H1 (cell line): ENCODE data around the gene CTXN3. TPM values are rescaled to one million over a fixed set of nuclear protein-coding genes. Genes with fewer than 3 reads are reported as not detected.

Source experiments
- CTCF ChIA-PET: fragments of 300-600 bp; sonication (Branson Sonifier 250); formaldehyde crosslinking; loops from one replicate; lab custom pipeline; 2021; ENCODE audit not compliant: partially characterized antibody; lab: Charles Lee
- POLR2A ChIA-PET: fragments of 300-600 bp; sonication (Branson Sonifier 250); formaldehyde crosslinking; loops from one replicate; lab custom pipeline; 2021; ENCODE audit warnings: inconsistent platforms; ENCODE audit not compliant: partially characterized antibody; lab: Charles Lee
- DNase-seq, 2 experiments: peaks; one replicate each; pipeline versions ENCODE4 v3.0.0 to v3.0.0-alpha.2; 2010 to 2022; ENCODE audit warnings: low spot score in 2 of 2, low read depth in 1 of 2, mixed read lengths in 1 of 2
- FAIRE-seq: peaks from 2 replicates; lab custom pipeline; 2011; peaks lifted over from hg19 to GRCh38; lab: Jason Lieb, UNC
- H2AFZ ChIP-seq: 2 replicates; pipeline ENCODE4 v1.8.1; 2012; ENCODE audit warnings: low read length, inconsistent platforms
- H2AK5ac ChIP-seq: 2 replicates; pipeline ENCODE4 v1.6.1; 2013; ENCODE audit warnings: low read depth, low read length
- H2BK120ac ChIP-seq: replicated peaks from 2 replicates; pipeline ENCODE3; 2013; ENCODE audit warnings: low read depth, low read length, inconsistent platforms
- H2BK12ac ChIP-seq: 2 replicates; pipeline ENCODE4 v1.6.1; 2013; ENCODE audit warnings: low read depth, low read length
- H2BK15ac ChIP-seq: 2 replicates; pipeline ENCODE4 v1.6.1; 2013; ENCODE audit warnings: low read length
- H2BK20ac ChIP-seq: 2 replicates; pipeline ENCODE4 v1.6.1; 2013; ENCODE audit warnings: low read length
- H2BK5ac ChIP-seq: 2 replicates; pipeline ENCODE4 v1.6.1; 2013; ENCODE audit warnings: low read depth, low read length
- H3K14ac ChIP-seq: 2 replicates; pipeline ENCODE4 v1.6.1; 2013; ENCODE audit warnings: inconsistent platforms; ENCODE audit not compliant: insufficient read length
- H3K18ac ChIP-seq: 2 replicates; pipeline ENCODE4 v1.6.1; 2013; ENCODE audit warnings: low read length; ENCODE audit errors: extremely low read depth
- H3K23ac ChIP-seq: 2 replicates; pipeline ENCODE4 v1.6.1; 2013; ENCODE audit warnings: inconsistent platforms; ENCODE audit not compliant: insufficient read length
- H3K23me2 ChIP-seq: 2 replicates; pipeline ENCODE4 v1.6.1; 2013; ENCODE audit warnings: low read depth, low read length
- H3K27ac ChIP-seq: 2 replicates; pipeline ENCODE4 v1.6.1; 2011; ENCODE audit warnings: low read depth, low read length, inconsistent platforms
- H3K27me3 ChIP-seq, 4 experiments: replicated peaks in 1 of 4; 1 replicate in 1 of 4; 2 replicates in 3 of 4; pipeline versions ENCODE4 v1.6.1 to v1.8.1; 2011 to 2013; ENCODE audit warnings: low read length in 3 of 4, mild to moderate bottlenecking in 3 of 4, inconsistent platforms in 2 of 4, mixed read lengths in 2 of 4, moderate library complexity in 1 of 4; ENCODE audit not compliant: control insufficient read depth in 3 of 4, insufficient read depth in 3 of 4; ENCODE audit errors: extremely low read depth in 1 of 4
- H3K36me3 ChIP-seq, 4 experiments: 2 replicates each; pipeline versions ENCODE4 v1.6.1 to v1.8.1; 2011 to 2013; ENCODE audit warnings: mild to moderate bottlenecking in 4 of 4, low read length in 3 of 4, moderate library complexity in 2 of 4, control low read depth in 1 of 4, inconsistent platforms in 1 of 4; ENCODE audit not compliant: insufficient read depth in 4 of 4, control insufficient read depth in 2 of 4
- H3K4ac ChIP-seq: replicated peaks from 2 replicates; pipeline ENCODE3; 2013; ENCODE audit warnings: low read length, low read depth, mixed read lengths, inconsistent platforms; ENCODE audit not compliant: insufficient read length
- H3K4me1 ChIP-seq, 4 experiments: replicated peaks in 1 of 4; 1 replicate in 1 of 4; 2 replicates in 3 of 4; pipeline versions ENCODE4 v1.6.1 to v1.8.1; 2011 to 2013; ENCODE audit warnings: low read length in 3 of 4, inconsistent platforms in 2 of 4, mixed read lengths in 1 of 4; ENCODE audit not compliant: insufficient read depth in 4 of 4, control insufficient read depth in 3 of 4
- H3K4me2 ChIP-seq, 2 experiments: 2 replicates each; pipeline versions ENCODE4 v1.6.1 to v1.8.1; 2011 to 2013; ENCODE audit warnings: low read depth in 2 of 2, low read length in 2 of 2, control low read depth in 1 of 2, inconsistent platforms in 1 of 2, mild to moderate bottlenecking in 1 of 2; ENCODE audit not compliant: insufficient read depth in 1 of 2
- H3K4me3 ChIP-seq, 4 experiments: fragments of 200-600, 300-600 bp in 1 of 4; sonication (generic), shearing (Covaris generic), sonication (Bioruptor Twin) in 1 of 4; 2 replicates each; pipeline versions ENCODE4 v1.5.1 to v1.8.1; 2011 to 2016; ENCODE audit warnings: low read length in 4 of 4, low read depth in 3 of 4, control low read depth in 2 of 4, inconsistent platforms in 2 of 4, mild to moderate bottlenecking in 2 of 4, mixed read lengths in 1 of 4, moderate library complexity in 1 of 4; ENCODE audit not compliant: insufficient read depth in 2 of 4; ENCODE audit errors: extremely low read depth in 1 of 4
- H3K56ac ChIP-seq: replicated peaks from 2 replicates; pipeline ENCODE3; 2013; ENCODE audit warnings: low read depth, mild to moderate bottlenecking, mixed read lengths, low read length, inconsistent platforms; ENCODE audit not compliant: insufficient read length
- H3K79me1 ChIP-seq: 2 replicates; pipeline ENCODE4 v1.6.1; 2013; ENCODE audit warnings: low read depth, low read length, control low read depth
- H3K79me2 ChIP-seq, 2 experiments: 2 replicates each; pipeline versions ENCODE4 v1.6.1 to v1.8.1; 2012 to 2013; ENCODE audit warnings: low read length in 2 of 2, mild to moderate bottlenecking in 2 of 2, inconsistent platforms in 1 of 2; ENCODE audit not compliant: insufficient read depth in 2 of 2, control insufficient read depth in 1 of 2
- H3K9ac ChIP-seq, 4 experiments: replicated peaks in 1 of 4; 1 replicate in 1 of 4; 2 replicates in 3 of 4; pipeline versions ENCODE4 v1.6.1 to v1.8.1; 2011 to 2013; ENCODE audit warnings: low read depth in 3 of 4, low read length in 3 of 4, control low read depth in 2 of 4, mild to moderate bottlenecking in 2 of 4, moderate library complexity in 2 of 4, inconsistent platforms in 1 of 4; ENCODE audit errors: extremely low read depth in 1 of 4
- H3K9me3 ChIP-seq, 2 experiments: 2 replicates each; pipeline versions ENCODE4 v1.6.1 to v1.8.1; 2012 to 2013; ENCODE audit warnings: mild to moderate bottlenecking in 2 of 2, moderate library complexity in 2 of 2, control low read depth in 1 of 2, inconsistent platforms in 1 of 2, low read depth in 1 of 2, low read length in 1 of 2, mixed read lengths in 1 of 2; ENCODE audit not compliant: insufficient read depth in 2 of 2
- H4K20me1 ChIP-seq, 2 experiments: replicated peaks in 1 of 2; 2 replicates each; pipeline versions ENCODE3 to v1.8.1; 2011 to 2013; ENCODE audit warnings: inconsistent platforms in 2 of 2, low read length in 2 of 2, mild to moderate bottlenecking in 1 of 2; ENCODE audit not compliant: insufficient read depth in 2 of 2, control insufficient read depth in 1 of 2
- H4K5ac ChIP-seq: 2 replicates; pipeline ENCODE4 v1.6.1; 2013; ENCODE audit warnings: low read length, low read depth, mixed read lengths, inconsistent platforms; ENCODE audit not compliant: insufficient read length
- H4K8ac ChIP-seq: 2 replicates; pipeline ENCODE4 v1.8.0; 2013; ENCODE audit warnings: mild to moderate bottlenecking, moderate library complexity, low read length, inconsistent platforms; ENCODE audit not compliant: insufficient read depth; ENCODE audit errors: extremely low read depth
- H4K91ac ChIP-seq: replicated peaks from 2 replicates; pipeline ENCODE3; 2013; ENCODE audit warnings: low read length, mixed read lengths, inconsistent platforms; ENCODE audit not compliant: insufficient read length
- BACH1 ChIP-seq: IDR thresholded peaks from 2 replicates; pipeline ENCODE4 v1.6.1; 2012; ENCODE audit warnings: low read length, improper control_type of control experiment
- BCL11A ChIP-seq, 2 experiments: IDR thresholded peaks; one replicate each; pipeline ENCODE4 v1.6.1; 2011; ENCODE audit warnings: low read depth in 2 of 2, low read length in 2 of 2, mild to moderate bottlenecking in 2 of 2
- CREB1 ChIP-seq: IDR thresholded peaks from 2 replicates; pipeline ENCODE4 v1.6.1; 2012; ENCODE audit warnings: inconsistent platforms
- EP300 ChIP-seq, 2 experiments: IDR thresholded peaks; 1 replicate in 1 of 2; 2 replicates in 1 of 2; pipeline ENCODE4 v1.6.1; 2011 to 2012; ENCODE audit warnings: low read depth in 2 of 2, low read length in 2 of 2, mild to moderate bottlenecking in 2 of 2, borderline replicate concordance in 1 of 2, inconsistent platforms in 1 of 2, moderate library complexity in 1 of 2
- FOSL1 ChIP-seq: IDR thresholded peaks from 2 replicates; pipeline ENCODE4 v1.6.1; 2011; ENCODE audit warnings: mild to moderate bottlenecking, low read depth, low read length, moderate library complexity; ENCODE audit not compliant: insufficient read depth
- KDM1A ChIP-seq: fragments of 200-600, 300-600 bp; sonication (generic); IDR thresholded peaks from 2 replicates; pipeline ENCODE4 v1.7.1; 2016; ENCODE audit warnings: mild to moderate bottlenecking, low read length, borderline replicate concordance
- NANOG ChIP-seq: IDR thresholded peaks from 2 replicates; pipeline ENCODE4 v1.6.1; 2011; ENCODE audit warnings: low read length, low read depth, mild to moderate bottlenecking, inconsistent platforms; ENCODE audit not compliant: insufficient read depth, poor library complexity, severe bottlenecking
- POU5F1 ChIP-seq: IDR thresholded peaks from 2 replicates; pipeline ENCODE4 v1.6.1; 2011; ENCODE audit warnings: low read depth, mild to moderate bottlenecking, low read length, moderate library complexity
- RFX5 ChIP-seq: IDR thresholded peaks from 2 replicates; pipeline ENCODE4 v1.6.1; 2011; ENCODE audit warnings: low read depth, low read length, improper control_type of control experiment, borderline replicate concordance
- SIX5 ChIP-seq: IDR thresholded peaks from 2 replicates; pipeline ENCODE4 v1.6.1; 2011; ENCODE audit warnings: mild to moderate bottlenecking, low read depth, low read length
- TAF1 ChIP-seq: IDR thresholded peaks from 2 replicates; pipeline ENCODE4 v1.6.1; 2011; ENCODE audit warnings: mild to moderate bottlenecking, low read depth, low read length
- TEAD4 ChIP-seq: IDR thresholded peaks from 2 replicates; pipeline ENCODE4 v1.6.1; 2012; ENCODE audit warnings: low read depth, low read length, inconsistent platforms, mixed read lengths
- ZNF274 ChIP-seq: IDR thresholded peaks from 2 replicates; pipeline ENCODE4 v1.7.0; 2012; ENCODE audit warnings: low read length, borderline replicate concordance; ENCODE audit errors: extremely low read depth
- WGBS, 2 experiments: shearing (Covaris generic) in 1 of 2; methylation state at CpG; one replicate each; pipeline versions ENCODE4 v1.1.6 to v1.1.7; 2013 to 2015; ENCODE audit warnings: low lambda C conversion rate in 2 of 2, mixed read lengths in 2 of 2, inconsistent platforms in 1 of 2, low coverage in 1 of 2, missing lambda C conversion rate in 1 of 2; ENCODE audit not compliant: insufficient replicate concordance in 2 of 2, insufficient coverage in 1 of 2, insufficient read length in 1 of 2; ENCODE audit errors: extremely low coverage in 1 of 2, missing lambda C conversion rate in 1 of 2; 5-methylcytosine and 5-hydroxymethylcytosine counted together
- polyA plus RNA-seq, 7 experiments: library from polyadenylated mRNA; depleted of rRNA in 3 of 7; stranded (reverse) in 5 of 7; unstranded in 2 of 7; fragments of >200 nt in 5 of 7; fragments of 200-250 nt in 2 of 7; gene quantifications; 1 replicate in 5 of 7; 2 replicates in 1 of 7; 4 replicates in 1 of 7; pipeline versions ENCODE4 v1.2.1 to v1.2.3, GENCODE V29; 2011 to 2013; ENCODE audit warnings: missing spikeins in 2 of 7, mixed read lengths in 2 of 7
- total RNA-seq: library from RNA; stranded (reverse); fragmentation: NEBNext Ultra II Directional; extraction: Animal tissue kit (Norgen Biotek cat#: 25700); gene quantifications from 2 replicates; pipeline ENCODE4 v1.2.1, GENCODE V29; 2021
- TF ChIP-seq, protein P1 (sequence below): IDR thresholded peaks from 2 replicates; pipeline ENCODE4 v1.6.1; 2011; ENCODE audit warnings: low read length, improper control_type of control experiment

CTXN3 gene
- total and polyA plus RNA-seq, 2 of the 8 experiments (the other 6 are each of a cell fraction or from before 2014, with no cell fraction given) = 0.05 TPM; not detected in 1

DNA sequence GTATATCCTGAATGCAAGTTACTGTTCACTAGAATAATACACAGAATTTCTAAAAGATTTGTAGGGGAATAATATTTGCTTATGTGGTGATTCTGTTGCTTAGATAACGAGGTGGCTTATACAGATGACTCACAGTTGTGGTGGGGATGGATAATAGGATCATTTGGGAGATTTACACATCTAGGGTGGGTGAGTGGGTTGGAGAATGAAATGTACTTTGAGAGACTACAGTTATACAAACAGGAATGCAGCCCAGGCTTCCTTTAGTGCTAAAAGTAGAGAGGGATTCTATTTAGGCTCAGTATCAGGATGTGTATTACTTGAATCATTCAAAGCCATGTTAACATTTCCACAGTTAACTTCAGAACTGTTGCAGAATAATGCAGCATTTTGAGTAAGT, 1.8 kb downstream of the CTXN3 start:
- ChIA-PET POLR2A (no interaction called here), CTCF (no interaction called here)
- H3K23me2 ChIP-seq = no peaks in the 10 kb centered on the region
- H3K4me1 ChIP-seq = peaks cover 0 to 15% (median 7%) of the 10 kb centered on the region in 4 experiments; a peak in 5 of 7 replicates
- H2AFZ ChIP-seq = no peak overlapping the region
- no peak overlapping the region for H2BK12ac ChIP-seq
- H4K91ac ChIP-seq = no peak overlapping the region
- no peak overlapping the region for H3K14ac ChIP-seq
- no peak overlapping the region for H3K9ac ChIP-seq
- no peak overlapping the region for H3K27ac ChIP-seq
- no peaks in the 10 kb centered on the region for H3K79me1 ChIP-seq
- H3K79me2 ChIP-seq = no peaks in the 10 kb centered on the region
- no peak overlapping the region for H3K4ac ChIP-seq
- DNase-seq = no peak
- no peaks in the 10 kb centered on the region for H3K36me3 ChIP-seq
- no peaks in the 10 kb centered on the region for H4K20me1 ChIP-seq
- H3K18ac ChIP-seq = no peak overlapping the region
- no peak overlapping the region for H4K8ac ChIP-seq
- TF ChIP-seq TEAD4 (no peak), RFX5 (no peak), TAF1 (no peak), BACH1 (no peak), FOSL1 (no peak), ZNF274 (no peak), POU5F1 (no peak), EP300 (IDR thresholded peaks at IDR 0.05; ENCODE audit: borderline replicate concordance in 1 of 2, low read depth in 2 of 2, low read length in 2 of 2) (no peak), NANOG (no peak), CREB1 (no peak), BCL11A (IDR thresholded peaks at IDR 0.05; ENCODE audit: low read depth in 2 of 2, low read length in 2 of 2) (no peak), SIX5 (no peak), KDM1A (no peak)
- TF ChIP-seq, protein P1, sequence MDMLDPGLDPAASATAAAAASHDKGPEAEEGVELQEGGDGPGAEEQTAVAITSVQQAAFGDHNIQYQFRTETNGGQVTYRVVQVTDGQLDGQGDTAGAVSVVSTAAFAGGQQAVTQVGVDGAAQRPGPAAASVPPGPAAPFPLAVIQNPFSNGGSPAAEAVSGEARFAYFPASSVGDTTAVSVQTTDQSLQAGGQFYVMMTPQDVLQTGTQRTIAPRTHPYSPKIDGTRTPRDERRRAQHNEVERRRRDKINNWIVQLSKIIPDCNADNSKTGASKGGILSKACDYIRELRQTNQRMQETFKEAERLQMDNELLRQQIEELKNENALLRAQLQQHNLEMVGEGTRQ = no peak
- H2BK120ac ChIP-seq = no peak overlapping the region
- H2BK15ac ChIP-seq = no peak overlapping the region
- no peak overlapping the region for H3K23ac ChIP-seq
- no peak overlapping the region for H3K4me2 ChIP-seq
- H3K4me3 ChIP-seq = no peak overlapping the region
- 81% methylated on average over 1 of the region's 1 CpG; no CpG with 5 or more reads in 1 of the 2 experiments for WGBS, 2 experiments
- H3K27me3 ChIP-seq = no peaks in the 10 kb centered on the region
- no peak for FAIRE-seq
- H2BK5ac ChIP-seq = no peak overlapping the region
- no peak overlapping the region for H2AK5ac ChIP-seq
- no peaks in the 10 kb centered on the region for H3K9me3 ChIP-seq
- H2BK20ac ChIP-seq = no peak overlapping the region
- H3K56ac ChIP-seq = no peak overlapping the region
- H4K5ac ChIP-seq = no peak overlapping the region
